ENCODE data around the gene MAGI2. TPM values are rescaled to one million over a fixed set of nuclear protein-coding genes. Genes with fewer than 3 reads are reported as not detected.

The MAGI2 gene
- total and polyA plus RNA-seq, 2 donors (not counting 3 experiments of a cell fraction or from before 2014, with no cell fraction given) = 0.28 to 6.0 TPM

GRCh38 chr7:78499283-78499682 is 954.2 kb downstream of the MAGI2 start:
- Histone ChIP-seq H3K27ac (ENCODE audit: insufficient read depth, low read depth, low read length) (no peak overlapping the region), H3K9me1 (replicated peaks; ENCODE audit: control insufficient read depth, extremely low read depth, insufficient read depth, low read length) (no peaks in the 10 kb centered on the region), H3K4me2 (ENCODE audit: insufficient read depth, low read length) (no peak overlapping the region), H4K20me1 (replicated peaks; ENCODE audit: control insufficient read depth, extremely low read depth, insufficient read depth, low read length) (no peaks in the 10 kb centered on the region), H3K79me2 (ENCODE audit: control insufficient read depth, insufficient read depth, low read length) (no peaks in the 10 kb centered on the region), H3K9me3 (replicated peaks; ENCODE audit: control insufficient read depth, insufficient read depth, low read length) (no peaks in the 10 kb centered on the region), H3K4me1 (ENCODE audit: control insufficient read depth, extremely low read depth, insufficient read depth, low read length) (no peaks in the 10 kb centered on the region), H3K27me3 (ENCODE audit: control insufficient read depth in 2 of 2, insufficient read depth in 2 of 2, low read length in 2 of 2) (no peaks in the 10 kb centered on the region), H3K36me3 (ENCODE audit: control insufficient read depth in 2 of 2, extremely low read depth in 1 of 2, insufficient read depth in 2 of 2, low read length in 2 of 2) (no peaks in the 10 kb centered on the region), H3K9ac (replicated peaks; ENCODE audit: extremely low read depth, insufficient read depth, low read length) (no peak overlapping the region), H3K4me3 (replicated peaks in 1 of 3; ENCODE audit: insufficient read depth in 1 of 3, low read depth in 1 of 3, low read length in 3 of 3) (no peak overlapping the region), H2AFZ (ENCODE audit: low read depth, low read length) (no peak overlapping the region)
- DNase-seq (ENCODE audit: low read depth, low spot score) (no peak), FAIRE-seq (no peak)
- intact Hi-C loops (cut with micrococcal nuclease) = no loop called here
- ChIA-PET POLR2A (no interaction called here), CTCF (interaction anchor here (1.1 kb wide), 1 partner anchor 11 kb away, joined by 3 read pairs; no protein-coding TSS in a partner anchor)
- TF ChIP-seq FOS (IDR thresholded peaks at IDR 0.05; ENCODE audit: borderline replicate concordance, insufficient read depth, low read length) (no peak), MYC (IDR thresholded peaks at IDR 0.05; ENCODE audit: low read depth, low read length) (no peak), POLR2AphosphoS5 (IDR thresholded peaks at IDR 0.05; ENCODE audit: insufficient read depth, low read depth, low read length) (no peak), POLR2A (IDR thresholded peaks at IDR 0.05; ENCODE audit: low read depth, low read length) (no peak), EZH2 (IDR thresholded peaks at IDR 0.05; ENCODE audit: borderline replicate concordance, low read depth, low read length, severe bottlenecking) (no peak), MAX (IDR thresholded peaks at IDR 0.05; ENCODE audit: insufficient read depth, insufficient read length) (no peak), GATA2 (IDR thresholded peaks at IDR 0.05; ENCODE audit: insufficient read depth, insufficient read length, low read depth, low read length) (no peak), CTCF (IDR thresholded peaks at IDR 0.05; ENCODE audit: extremely low read depth in 1 of 2, insufficient read depth in 1 of 2, low read depth in 1 of 2, low read length in 2 of 2) (no peak), JUN (IDR thresholded peaks at IDR 0.05; ENCODE audit: borderline replicate concordance, insufficient read depth, insufficient read length, low read depth) (no peak)
- BruUV-seq (replicated peaks) = no TSS peak
- dilution Hi-C loops (cut with MboI; ENCODE audit: extremely low pct_ligation_motif_present, low sequenced_read_pairs) = no loop called here
